K562 (cell line): Measurements from ENCODE around the gene PIK3R5. TPM values are rescaled to one million over a fixed set of nuclear protein-coding genes. Genes with fewer than 3 reads are reported as not detected.

Experiments used
- ATAC-seq: fragments of 200-7000 bp; cut with Tn5 transposase; 3 replicates; pipeline ENCODE4 v1.9.1; 2020; ENCODE audit warnings: moderate library complexity
- BruUV-seq: library from RNA; stranded (reverse); fragments of 400-500 nt; replicated peaks from 2 replicates; lab custom pipeline; 2021; lab: Mats Ljungman, UMichigan
- CTCF ChIA-PET: fragments of 300-600 bp; formaldehyde crosslinking; extraction: SDS; loops from one replicate; lab custom pipeline; 2021; ENCODE audit warnings: low intra/inter-chr PET ratio; lab: Yijun Ruan, JAX
- POLR2A ChIA-PET: fragments of 300-600, 350-650 bp; sonication (Branson Sonifier 250); formaldehyde crosslinking; extraction: SDS; loops from one replicate; lab custom pipeline; 2021; ENCODE audit warnings: antibody characterized with exemption, inconsistent platforms; lab: Yijun Ruan, JAX
- DNase-seq, 4 experiments: peaks; one replicate each; pipeline versions ENCODE4 v3.0.0 to v3.0.0-alpha.2; 2011 to 2018; ENCODE audit warnings: low spot score in 3 of 4, mixed read lengths in 3 of 4; ENCODE audit errors: extremely low read depth in 1 of 4
- FAIRE-seq: peaks from 2 replicates; lab custom pipeline; 2011; peaks lifted over from hg19 to GRCh38; lab: Jason Lieb, UNC
- H2AFZ ChIP-seq: 2 replicates; pipeline ENCODE4 v1.6.0; 2011; ENCODE audit warnings: low read depth, low read length, control low read depth, inconsistent platforms
- H3K27ac ChIP-seq: fragments of 200-600 bp; 3 replicates; pipeline ENCODE4 v1.8.0; 2011; ENCODE audit warnings: low read depth, mild to moderate bottlenecking, control low read depth, inconsistent platforms, low read length, moderate library complexity, mixed read lengths; ENCODE audit errors: extremely low read depth
- H3K27me3 ChIP-seq, 2 experiments: fragments of 300-600 bp in 1 of 2; 2 replicates in 1 of 2; 3 replicates in 1 of 2; pipeline versions ENCODE4 v1.6.0 to v1.8.0; 2011; ENCODE audit warnings: inconsistent platforms in 2 of 2, low read length in 2 of 2, mild to moderate bottlenecking in 1 of 2, mixed read lengths in 1 of 2, moderate library complexity in 1 of 2; ENCODE audit not compliant: control insufficient read depth in 2 of 2, insufficient read depth in 2 of 2
- H3K36me3 ChIP-seq: fragments of 300-600 bp; 3 replicates; pipeline ENCODE4 v1.8.0; 2011; ENCODE audit warnings: mild to moderate bottlenecking, low read length, inconsistent platforms; ENCODE audit not compliant: control insufficient read depth, insufficient read depth
- H3K4me1 ChIP-seq, 2 experiments: fragments of 200-600 bp in 1 of 2; replicated peaks in 1 of 2; 2 replicates in 1 of 2; 3 replicates in 1 of 2; pipeline versions ENCODE4 v1.5.1 to v1.8.0; 2011; ENCODE audit warnings: inconsistent platforms in 2 of 2, low read length in 2 of 2, mild to moderate bottlenecking in 1 of 2, mixed read lengths in 1 of 2, moderate library complexity in 1 of 2; ENCODE audit not compliant: control insufficient read depth in 2 of 2, insufficient read depth in 2 of 2
- H3K4me2 ChIP-seq: 2 replicates; pipeline ENCODE4 v1.6.1; 2011; ENCODE audit warnings: low read length, control low read depth, inconsistent platforms, mixed read lengths; ENCODE audit not compliant: insufficient read depth
- H3K4me3 ChIP-seq: fragments of 200-600 bp; sonication (generic), shearing (Covaris generic); 2 replicates; pipeline ENCODE4 v1.5.1; 2016; ENCODE audit warnings: control low read depth, inconsistent platforms
- H3K79me2 ChIP-seq: fragments of 200-600 bp; 3 replicates; pipeline ENCODE4 v1.8.0; 2011; ENCODE audit warnings: low read length, inconsistent platforms; ENCODE audit not compliant: control insufficient read depth, insufficient read depth
- H3K9ac ChIP-seq, 2 experiments: 2 replicates each; pipeline versions ENCODE4 v1.6.0 to v1.6.1; 2011; ENCODE audit warnings: low read depth in 2 of 2, low read length in 2 of 2, control low read depth in 1 of 2, inconsistent platforms in 1 of 2, mild to moderate bottlenecking in 1 of 2, mixed read lengths in 1 of 2; ENCODE audit not compliant: insufficient read depth in 1 of 2
- H3K9me1 ChIP-seq: one replicate; pipeline ENCODE4 v1.6.0; 2011; ENCODE audit warnings: inconsistent platforms, mild to moderate bottlenecking, low read length, moderate library complexity; ENCODE audit not compliant: control insufficient read depth, insufficient read depth
- H3K9me3 ChIP-seq: replicated peaks from 2 replicates; pipeline ENCODE4 v1.5.1; 2011; ENCODE audit warnings: low read depth, low read length, inconsistent platforms; ENCODE audit not compliant: control insufficient read depth, insufficient read depth
- H4K20me1 ChIP-seq: replicated peaks from 2 replicates; pipeline ENCODE4 v1.6.1; 2011; ENCODE audit warnings: low read length, inconsistent platforms, mixed read lengths; ENCODE audit not compliant: control insufficient read depth, insufficient read depth
- DDX20 ChIP-seq: fragments of 450-650 bp; IDR thresholded peaks from 2 replicates; pipeline ENCODE4 v1.6.1; 2016; ENCODE audit warnings: missing genetic modification characterization, low read depth, mild to moderate bottlenecking, missing compliant biosample characterization, moderate library complexity
- EHMT2 ChIP-seq: fragments of 450-650 bp; IDR thresholded peaks from 2 replicates; pipeline ENCODE4 v1.6.1; 2018; ENCODE audit warnings: antibody characterized with exemption
- ETV5 ChIP-seq: sonication (generic); formaldehyde crosslinking; IDR thresholded peaks from 2 replicates; pipeline ENCODE4 v1.4.0; 2020; ENCODE audit warnings: low read depth, mild to moderate bottlenecking, missing genetic modification reagents
- GTF2F1 ChIP-seq: IDR thresholded peaks from 2 replicates; pipeline ENCODE4 v1.6.1; 2011; ENCODE audit warnings: low read depth, low read length, improper control_type of control experiment
- HDAC6 ChIP-seq: IDR thresholded peaks from 2 replicates; pipeline ENCODE4 v1.6.1; 2012; ENCODE audit warnings: low read depth, mild to moderate bottlenecking, control low read depth, inconsistent platforms, low read length, moderate library complexity
- MYC ChIP-seq, 2 experiments: fragments of 250-450 bp in 1 of 2; sonication (Bioruptor Pico) in 1 of 2; IDR thresholded peaks; 2 replicates each; pipeline versions ENCODE4 v1.5.1 to v1.6.1; 2012 to 2021; ENCODE audit warnings: low read depth in 2 of 2, borderline replicate concordance in 1 of 2, improper control_type of control experiment in 1 of 2, low read length in 1 of 2, mild to moderate bottlenecking in 1 of 2, moderate library complexity in 1 of 2
- NFIX ChIP-seq: fragments of 250-450 bp; sonication (Bioruptor Pico); IDR thresholded peaks from 2 replicates; pipeline ENCODE4 v1.4.0; 2020; ENCODE audit warnings: low read depth, mild to moderate bottlenecking, moderate library complexity
- NFXL1 ChIP-seq: fragments of 450-650 bp; formaldehyde crosslinking; IDR thresholded peaks from 2 replicates; pipeline ENCODE4 v1.4.0; 2021; ENCODE audit warnings: mild to moderate bottlenecking
- RFX1 ChIP-seq: fragments of 450-650 bp; IDR thresholded peaks from 2 replicates; pipeline ENCODE4 v1.6.1; 2016; ENCODE audit warnings: mild to moderate bottlenecking, moderate library complexity
- SMARCA5 ChIP-seq: fragments of 450-650 bp; IDR thresholded peaks from 2 replicates; pipeline ENCODE4 v1.6.1; 2016
- SREBF2 ChIP-seq: sonication (generic); formaldehyde crosslinking; IDR thresholded peaks from 2 replicates; pipeline ENCODE4 v1.4.0; 2020; ENCODE audit warnings: mild to moderate bottlenecking, missing genetic modification reagents
- TAF9B ChIP-seq: fragments of 450-650 bp; IDR thresholded peaks from 2 replicates; pipeline ENCODE4 v1.6.1; 2018; ENCODE audit warnings: mild to moderate bottlenecking; ENCODE audit not compliant: partially characterized antibody
- TBL1XR1 ChIP-seq, 2 experiments: IDR thresholded peaks; 2 replicates each; pipeline ENCODE4 v1.6.1; 2012; ENCODE audit warnings: improper control_type of control experiment in 2 of 2, low read length in 2 of 2, mild to moderate bottlenecking in 1 of 2
- TCF3 ChIP-seq: sonication (generic); formaldehyde crosslinking; IDR thresholded peaks from 2 replicates; pipeline ENCODE4 v1.4.0; 2020; ENCODE audit warnings: mild to moderate bottlenecking, missing genetic modification reagents
- ZNF12 ChIP-seq: sonication (generic); formaldehyde crosslinking; IDR thresholded peaks from 2 replicates; pipeline ENCODE4 v1.4.0; 2020; ENCODE audit warnings: mild to moderate bottlenecking, missing genetic modification reagents
- ZNF444 ChIP-seq: fragments of 250-450 bp; sonication (Bioruptor Pico); IDR thresholded peaks from 2 replicates; pipeline ENCODE4 v1.4.0; 2020; ENCODE audit warnings: mild to moderate bottlenecking, moderate library complexity
- ZNF707 ChIP-seq: fragments of 250-450 bp; sonication (Bioruptor Pico); conservative IDR thresholded peaks from 2 replicates; pipeline ENCODE4 v1.8.0; 2022; ENCODE audit warnings: inconsistent platforms, mild to moderate bottlenecking, moderate library complexity
- WGBS: fragments of 100-300 bp; shearing (Covaris generic); methylation state at CpG from one replicate; pipeline ENCODE4 v1.1.6; 2016; ENCODE audit warnings: low coverage, mixed read lengths; ENCODE audit not compliant: insufficient coverage; ENCODE audit errors: missing lambda C conversion rate; 5-methylcytosine and 5-hydroxymethylcytosine counted together
- in situ Hi-C: fragments of 300-500 bp; cut with MboI; formaldehyde crosslinking; loops from 4 replicates; pipeline ENCODE4 v1.15.0; 2018; ENCODE audit warnings: inconsistent platforms, mixed read lengths
- intact Hi-C: fragments of 100-400 bp; cut with micrococcal nuclease; formaldehyde crosslinking; loops from 2 replicates; pipeline ENCODE4 v1.14.2; 2022
- polyA plus RNA-seq, 8 experiments: library from polyadenylated mRNA; depleted of rRNA in 4 of 8; stranded (reverse) in 5 of 8; unstranded in 3 of 8; fragments of >200 nt; fragmentation: Nextera tagmentation in 2 of 8; fragmentation: Illumina TruSeq in 1 of 8; extraction: Ambion mirVana in 2 of 8; extraction: Trizol in 1 of 8; gene quantifications; 2 replicates each; pipeline versions ENCODE4 v1.2.1 to v1.2.3, GENCODE V29; 2011 to 2014; ENCODE audit warnings: inconsistent platforms in 1 of 8, missing spikeins in 1 of 8
- total RNA-seq, 7 experiments: library from RNA; depleted of rRNA in 6 of 7; stranded (reverse); fragments of >200 nt in 6 of 7; fragmentation: Illumina TruSeq in 2 of 7; extraction: Trizol in 2 of 7; gene quantifications; 2 replicates each; pipeline versions ENCODE4 v1.2.1 to v1.2.3, GENCODE V29; 2011 to 2021; ENCODE audit warnings: low replicate concordance in 1 of 7
- TF ChIP-seq, protein P1 (sequence below): fragments of 450-650 bp; conservative IDR thresholded peaks from 2 replicates; pipeline ENCODE4 v1.6.1; 2016; ENCODE audit warnings: missing genetic modification characterization, low read depth, mild to moderate bottlenecking, control low read depth, missing compliant biosample characterization
- TF ChIP-seq, protein P2 (sequence below): sonication (generic); formaldehyde crosslinking; IDR thresholded peaks from 2 replicates; pipeline ENCODE4 v1.8.1; 2023; ENCODE audit warnings: mild to moderate bottlenecking, missing genetic modification reagents
- TF ChIP-seq, protein P3 (sequence below): sonication (generic); formaldehyde crosslinking; IDR thresholded peaks from 2 replicates; pipeline ENCODE4 v1.8.0; 2022; ENCODE audit warnings: missing genetic modification reagents, mild to moderate bottlenecking, borderline replicate concordance

The PIK3R5 gene
- total and polyA plus RNA-seq, 9 of the 15 experiments (the other 6 are each of a cell fraction or from before 2014, with no cell fraction given) = 0.01 to 0.38 TPM; not detected in 7

DNA sequence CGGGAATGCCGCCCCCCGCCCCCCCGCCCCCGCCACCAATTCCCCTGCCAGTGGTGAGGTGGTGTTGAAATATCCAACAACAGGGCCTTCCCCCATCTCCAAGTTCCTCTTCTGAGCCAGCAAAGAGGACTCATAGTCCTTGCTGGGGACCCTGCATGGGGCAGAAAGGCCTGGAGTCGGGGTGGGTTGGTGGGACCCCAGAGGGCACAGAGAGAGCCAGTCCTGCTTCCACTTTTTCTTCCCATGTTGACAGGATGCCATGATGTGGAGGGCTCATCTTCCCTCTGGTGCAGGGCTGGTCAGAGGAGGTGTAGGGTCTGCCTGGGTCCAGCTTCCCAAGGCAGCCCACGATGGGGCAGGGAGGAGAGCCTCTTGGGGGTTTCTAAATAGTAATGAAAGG, 49.0 kb downstream of the PIK3R5 start:
- Histone ChIP-seq H3K4me3 (no peak overlapping the region), H3K36me3 (no peaks in the 10 kb centered on the region), H2AFZ (no peak overlapping the region), H3K9ac (no peak overlapping the region), H3K4me1 (no peaks in the 10 kb centered on the region), H3K9me3 (no peaks in the 10 kb centered on the region), H3K79me2 (no peaks in the 10 kb centered on the region), H3K9me1 (no peaks in the 10 kb centered on the region), H3K27ac (no peak overlapping the region), H3K4me2 (no peak overlapping the region), H4K20me1 (no peaks in the 10 kb centered on the region), H3K27me3 (peaks cover 0 to 38% of the 10 kb centered on the region in 2 experiments; a peak in 3 of 5 replicates)
- BruUV-seq = no TSS peak
- POLR2A ChIA-PET = no interaction called here
- intact Hi-C loops (no loop called here), in situ Hi-C loops (no loop called here)
- CTCF ChIA-PET = no interaction called here
- ATAC-seq = no peak
- FAIRE-seq = no peak
- 0% methylated on average over 2 of the region's 7 CpGs for WGBS
- DNase-seq = no peak
- TF ChIP-seq ETV5 (CRISPR knock-in tag) (no peak), GTF2F1 (no peak), NFIX (CRISPR knock-in tag) (no peak), TAF9B (no peak), TCF3 (no peak), MYC (IDR thresholded peaks at IDR 0.05; ENCODE audit: low read depth, low read length) (no peak), MYC (CRISPR knock-in tag; IDR thresholded peaks at IDR 0.05; ENCODE audit: borderline replicate concordance, low read depth) (no peak), HDAC6 (no peak), TBL1XR1 (IDR thresholded peaks at IDR 0.05; ENCODE audit: low read length in 2 of 2) (no peak), NFXL1 (CRISPR knock-in tag) (no peak), DDX20 (no peak), ZNF707 (CRISPR knock-in tag) (no peak), RFX1 (no peak), EHMT2 (no peak), ZNF444 (CRISPR knock-in tag) (no peak), SMARCA5 (no peak), ZNF12 (no peak), SREBF2 (CRISPR knock-in tag) (no peak)
- TF ChIP-seq, protein P1, sequence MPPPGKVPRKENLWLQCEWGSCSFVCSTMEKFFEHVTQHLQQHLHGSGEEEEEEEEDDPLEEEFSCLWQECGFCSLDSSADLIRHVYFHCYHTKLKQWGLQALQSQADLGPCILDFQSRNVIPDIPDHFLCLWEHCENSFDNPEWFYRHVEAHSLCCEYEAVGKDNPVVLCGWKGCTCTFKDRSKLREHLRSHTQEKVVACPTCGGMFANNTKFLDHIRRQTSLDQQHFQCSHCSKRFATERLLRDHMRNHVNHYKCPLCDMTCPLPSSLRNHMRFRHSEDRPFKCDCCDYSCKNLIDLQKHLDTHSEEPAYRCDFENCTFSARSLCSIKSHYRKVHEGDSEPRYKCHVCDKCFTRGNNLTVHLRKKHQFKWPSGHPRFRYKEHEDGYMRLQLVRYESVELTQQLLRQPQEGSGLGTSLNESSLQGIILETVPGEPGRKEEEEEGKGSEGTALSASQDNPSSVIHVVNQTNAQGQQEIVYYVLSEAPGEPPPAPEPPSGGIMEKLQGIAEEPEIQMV (tag) = no peak
- TF ChIP-seq, protein P2, sequence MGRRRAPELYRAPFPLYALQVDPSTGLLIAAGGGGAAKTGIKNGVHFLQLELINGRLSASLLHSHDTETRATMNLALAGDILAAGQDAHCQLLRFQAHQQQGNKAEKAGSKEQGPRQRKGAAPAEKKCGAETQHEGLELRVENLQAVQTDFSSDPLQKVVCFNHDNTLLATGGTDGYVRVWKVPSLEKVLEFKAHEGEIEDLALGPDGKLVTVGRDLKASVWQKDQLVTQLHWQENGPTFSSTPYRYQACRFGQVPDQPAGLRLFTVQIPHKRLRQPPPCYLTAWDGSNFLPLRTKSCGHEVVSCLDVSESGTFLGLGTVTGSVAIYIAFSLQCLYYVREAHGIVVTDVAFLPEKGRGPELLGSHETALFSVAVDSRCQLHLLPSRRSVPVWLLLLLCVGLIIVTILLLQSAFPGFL (CRISPR knock-in tag) = no peak
- TF ChIP-seq, protein P3, sequence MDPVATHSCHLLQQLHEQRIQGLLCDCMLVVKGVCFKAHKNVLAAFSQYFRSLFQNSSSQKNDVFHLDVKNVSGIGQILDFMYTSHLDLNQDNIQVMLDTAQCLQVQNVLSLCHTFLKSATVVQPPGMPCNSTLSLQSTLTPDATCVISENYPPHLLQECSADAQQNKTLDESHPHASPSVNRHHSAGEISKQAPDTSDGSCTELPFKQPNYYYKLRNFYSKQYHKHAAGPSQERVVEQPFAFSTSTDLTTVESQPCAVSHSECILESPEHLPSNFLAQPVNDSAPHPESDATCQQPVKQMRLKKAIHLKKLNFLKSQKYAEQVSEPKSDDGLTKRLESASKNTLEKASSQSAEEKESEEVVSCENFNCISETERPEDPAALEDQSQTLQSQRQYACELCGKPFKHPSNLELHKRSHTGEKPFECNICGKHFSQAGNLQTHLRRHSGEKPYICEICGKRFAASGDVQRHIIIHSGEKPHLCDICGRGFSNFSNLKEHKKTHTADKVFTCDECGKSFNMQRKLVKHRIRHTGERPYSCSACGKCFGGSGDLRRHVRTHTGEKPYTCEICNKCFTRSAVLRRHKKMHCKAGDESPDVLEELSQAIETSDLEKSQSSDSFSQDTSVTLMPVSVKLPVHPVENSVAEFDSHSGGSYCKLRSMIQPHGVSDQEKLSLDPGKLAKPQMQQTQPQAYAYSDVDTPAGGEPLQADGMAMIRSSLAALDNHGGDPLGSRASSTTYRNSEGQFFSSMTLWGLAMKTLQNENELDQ (CRISPR knock-in tag) = no peak
